Central memory CD4-positive, alpha-beta T cell (primary cell): Measurements from ENCODE around the gene CADM1.

ENCODE experiments used
- DNase-seq: peaks from one replicate; pipeline ENCODE4 v3.0.0; 2022

The CADM1 gene

DNA sequence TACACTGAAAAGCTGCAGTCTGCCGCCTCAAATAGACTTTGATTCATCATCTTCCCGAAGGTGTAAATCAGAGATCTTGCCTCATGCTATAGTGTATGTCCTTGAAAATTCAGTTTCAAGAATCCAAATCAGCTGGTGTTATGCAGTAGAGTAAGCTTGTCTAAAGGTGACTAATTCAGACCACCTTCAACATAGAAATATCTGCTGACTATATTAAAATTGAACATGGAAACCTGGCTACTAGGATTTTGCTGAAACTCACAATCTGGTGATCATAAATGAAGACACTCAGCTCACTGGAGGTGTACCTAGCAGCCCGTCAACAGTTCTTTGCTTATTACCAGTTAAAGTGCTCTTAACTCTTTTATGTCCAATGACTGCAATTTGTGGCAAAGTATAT is 266.6 kb downstream of the CADM1 start:
- DNase-seq, result no peak

DNA sequence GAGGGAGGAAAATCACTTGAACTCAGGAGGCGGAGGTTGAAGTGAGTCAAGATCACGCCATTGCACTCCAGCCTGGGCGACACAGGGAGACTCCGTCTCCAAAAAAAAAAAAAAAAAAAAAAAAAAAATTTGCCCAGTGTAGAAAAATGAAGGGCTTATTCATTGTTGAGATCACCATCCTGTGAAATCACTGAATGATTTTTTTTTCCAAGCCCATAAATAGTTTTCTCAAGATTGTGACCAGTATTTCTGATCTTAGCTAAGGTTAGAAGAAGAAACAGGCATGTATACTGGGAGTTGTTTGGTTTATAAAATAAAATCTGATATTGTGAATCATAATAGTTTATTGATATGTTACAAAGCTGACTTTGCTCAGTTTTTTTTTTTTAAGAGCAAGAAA is 269.4 kb downstream of the CADM1 start:
- DNase-seq, result no peak

- no peak for DNase-seq
Observed at GRCh38 chr11:115226556-115226955, 277.7 kb downstream of the CADM1 start.

DNA sequence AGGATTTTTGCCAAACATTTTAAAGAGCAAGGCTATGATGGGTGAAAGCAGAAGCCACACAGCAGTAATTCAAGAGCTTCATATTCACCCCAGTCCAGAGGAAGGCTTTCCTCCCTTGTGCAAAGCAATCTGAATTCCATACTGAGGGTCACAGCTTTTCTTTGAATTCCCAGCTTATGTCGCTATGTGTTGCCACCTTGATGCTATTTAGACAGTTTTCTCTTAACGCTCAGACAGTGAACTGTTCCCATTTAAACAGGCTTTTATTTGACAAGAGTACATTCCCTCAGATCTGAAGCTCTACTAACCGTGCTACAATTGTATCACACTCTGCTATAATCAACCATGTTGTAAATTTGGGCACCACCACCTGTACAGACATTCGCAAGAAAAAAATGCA is 279.7 kb downstream of the CADM1 start:
- no peak for DNase-seq

- DNase-seq, result no peak
Observed at GRCh38 chr11:115222863-115223530, 281.2 kb downstream of the CADM1 start.

DNA sequence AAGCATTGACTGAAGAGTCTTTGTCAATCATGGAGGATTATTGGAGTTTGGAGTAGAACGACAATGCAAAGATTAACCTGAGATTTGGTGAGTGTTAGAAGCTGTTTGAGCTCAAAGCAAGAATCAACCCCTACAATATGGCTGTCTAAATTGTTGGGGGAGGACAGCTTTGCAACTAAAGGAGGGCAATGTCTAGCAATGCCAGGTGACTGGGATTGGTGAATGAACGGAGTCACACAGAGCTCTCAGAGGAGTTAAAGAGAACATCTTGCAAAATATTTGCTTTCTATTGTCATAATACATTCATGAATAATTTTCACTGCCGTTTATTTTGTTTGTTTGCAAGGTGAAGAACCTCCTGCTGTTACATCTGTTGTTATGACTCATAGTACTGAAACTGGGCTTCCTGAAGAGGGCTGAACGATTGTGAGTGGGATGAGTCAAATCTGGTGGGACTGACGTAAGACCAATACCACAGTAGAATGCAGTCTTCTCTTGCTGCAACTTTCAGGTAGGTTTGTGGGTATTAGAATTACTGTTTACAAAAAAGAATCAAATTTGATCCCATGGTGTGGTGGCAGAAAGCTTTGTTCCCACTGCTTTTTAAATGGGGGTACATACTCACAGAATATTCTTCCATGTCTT is 281.9 kb downstream of the CADM1 start:
- DNase-seq, result no peak

DNA sequence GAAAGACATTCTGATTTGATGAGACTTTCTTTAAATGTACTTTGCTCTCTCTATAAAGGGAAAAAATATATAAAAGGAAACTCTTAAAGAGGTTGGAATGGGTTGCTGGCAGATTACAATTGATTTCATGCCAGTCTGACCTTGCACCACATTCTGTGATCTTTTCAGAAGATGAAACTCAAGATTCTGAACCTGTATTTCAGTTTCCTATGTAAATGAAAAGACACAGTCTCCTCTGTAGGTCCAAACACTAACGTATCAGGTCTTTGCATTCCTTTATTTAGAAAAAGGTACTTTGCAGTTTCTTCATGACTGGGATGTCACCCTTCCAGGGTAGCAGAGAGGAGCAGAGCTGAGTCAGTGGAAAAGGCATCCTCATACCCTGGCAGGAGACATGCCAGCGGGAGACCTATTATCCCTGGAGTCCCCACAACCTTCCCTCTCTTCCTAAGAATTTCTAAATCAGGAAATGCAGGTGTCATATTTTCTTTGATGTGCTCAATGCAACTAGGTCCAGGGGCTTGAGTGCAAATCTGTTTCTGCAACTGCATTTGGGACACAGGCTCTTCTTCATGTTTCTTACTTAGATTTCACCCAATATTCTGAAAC is 282.6 kb downstream of the CADM1 start:
- DNase-seq, result no peak

DNA sequence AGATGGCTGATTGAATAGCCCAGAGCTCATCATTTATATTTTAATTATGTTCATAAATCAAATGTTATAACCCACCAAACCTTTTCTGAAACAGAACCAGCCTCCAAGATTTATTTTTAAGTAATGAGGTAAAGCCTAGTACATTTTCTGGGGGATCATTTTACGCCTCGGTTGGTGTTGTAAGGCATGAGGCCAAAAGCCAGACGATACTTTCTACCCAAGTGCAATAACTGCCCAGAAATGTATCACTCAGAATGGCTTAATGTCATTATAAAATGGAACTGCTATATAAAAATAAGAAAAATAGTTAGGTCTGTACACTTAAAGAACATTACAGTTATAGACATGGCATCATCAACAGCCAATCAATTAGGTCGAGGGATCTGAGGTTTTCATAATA is 283.3 kb downstream of the CADM1 start:
- DNase-seq, result no peak

GRCh38 chr11:115220423-115220822 is 283.8 kb downstream of the CADM1 start:
- no peak for DNase-seq

DNA sequence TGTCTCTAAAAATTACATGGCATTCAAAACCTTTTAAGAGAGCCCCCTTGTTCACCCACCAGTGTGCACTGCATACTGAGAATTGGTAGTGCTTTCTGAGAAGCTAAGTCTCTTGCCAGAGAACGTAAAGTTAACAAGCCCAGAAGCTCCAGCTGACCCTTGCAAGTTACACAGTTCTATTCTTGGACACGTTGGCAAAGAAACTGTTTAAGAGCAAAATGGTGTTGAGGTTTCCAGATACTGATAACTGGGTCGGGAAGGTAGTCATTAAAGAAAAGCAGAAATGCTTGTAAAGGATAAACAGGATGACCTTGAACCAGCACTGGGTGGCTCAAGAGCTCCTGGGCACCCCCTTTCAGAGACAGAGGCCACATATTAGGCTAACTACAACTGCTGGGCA is 284.8 kb downstream of the CADM1 start:
- DNase-seq, result no peak

GRCh38 chr11:115217726-115218311 is 286.4 kb downstream of the CADM1 start:
- no peak for DNase-seq

DNA sequence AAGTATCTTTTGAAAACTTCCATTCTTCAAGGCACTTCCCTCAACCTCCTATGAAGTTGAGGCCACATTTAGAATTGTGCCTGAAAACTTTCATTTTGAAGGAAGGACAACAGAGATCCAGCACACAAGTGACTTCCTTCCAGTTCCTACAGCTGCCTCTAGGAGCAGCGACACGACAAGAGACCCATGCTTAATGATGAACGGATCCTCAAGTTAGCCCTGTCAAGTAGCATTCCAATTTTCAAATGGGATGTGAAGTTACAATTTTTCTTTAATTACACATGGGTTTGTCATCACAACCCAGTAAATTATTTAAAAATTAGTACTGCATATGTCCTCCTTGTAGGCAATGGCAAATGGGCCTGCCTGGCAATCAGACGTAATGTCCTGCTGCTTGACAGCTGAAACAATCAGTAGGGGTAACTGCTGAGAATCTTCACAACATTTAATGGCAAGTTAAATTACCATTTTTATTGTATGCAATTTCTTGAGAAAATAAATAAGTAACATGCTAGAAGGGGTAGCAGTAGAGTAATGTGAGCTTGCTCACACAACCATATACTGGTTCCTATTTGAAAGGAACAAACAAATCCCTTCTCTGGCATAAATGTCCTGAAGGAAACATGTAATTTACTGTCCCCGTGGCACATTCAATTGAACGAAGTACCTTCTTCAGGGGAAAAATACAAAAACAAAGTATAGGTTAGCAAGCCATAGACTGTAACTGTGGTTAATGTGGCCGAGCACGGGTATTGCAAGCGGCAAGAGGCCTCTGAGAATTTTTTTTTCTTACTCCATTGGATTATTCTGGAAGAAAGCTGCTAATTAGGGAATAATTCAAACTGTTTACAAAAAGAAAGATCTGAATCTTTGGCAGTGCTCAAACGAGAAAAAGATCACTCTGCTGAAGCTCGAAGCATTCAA is 288.3 kb downstream of the CADM1 start:
- no peak for DNase-seq

DNA sequence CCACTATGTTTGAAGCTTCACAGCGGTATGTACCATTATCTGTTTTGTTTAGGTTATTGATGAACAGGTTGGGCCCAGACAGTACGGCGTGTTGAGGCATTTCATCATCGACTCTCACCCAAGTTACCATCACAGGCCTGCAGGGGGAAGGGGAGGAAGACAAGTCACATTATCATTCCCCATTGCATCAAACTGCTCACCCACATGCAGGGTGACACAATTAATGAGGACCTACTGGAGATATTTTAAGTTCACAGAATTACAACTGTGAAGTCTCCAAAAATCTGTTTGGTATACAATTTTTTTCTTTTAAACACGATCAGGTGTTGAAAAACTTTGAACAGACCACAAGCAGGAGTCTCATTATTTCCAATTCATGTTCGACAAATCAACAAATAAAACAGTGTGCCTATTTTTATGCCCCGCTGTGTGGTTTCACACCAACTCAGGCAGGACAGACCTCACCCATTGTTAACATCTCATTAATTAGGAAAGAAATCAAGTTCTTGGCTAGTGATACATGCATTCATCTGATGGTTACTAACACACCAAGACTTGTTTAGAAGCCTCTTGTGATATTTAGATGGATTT is 289.5 kb downstream of the CADM1 start:
- no peak for DNase-seq

GRCh38 chr11:115213007-115213406 is 291.2 kb downstream of the CADM1 start:
- no peak for DNase-seq

- DNase-seq, result no peak
Observed at GRCh38 chr11:115208808-115209259, 295.4 kb downstream of the CADM1 start.

GRCh38 chr11:115207916-115208315 is 296.3 kb downstream of the CADM1 start:
- no peak for DNase-seq

DNA sequence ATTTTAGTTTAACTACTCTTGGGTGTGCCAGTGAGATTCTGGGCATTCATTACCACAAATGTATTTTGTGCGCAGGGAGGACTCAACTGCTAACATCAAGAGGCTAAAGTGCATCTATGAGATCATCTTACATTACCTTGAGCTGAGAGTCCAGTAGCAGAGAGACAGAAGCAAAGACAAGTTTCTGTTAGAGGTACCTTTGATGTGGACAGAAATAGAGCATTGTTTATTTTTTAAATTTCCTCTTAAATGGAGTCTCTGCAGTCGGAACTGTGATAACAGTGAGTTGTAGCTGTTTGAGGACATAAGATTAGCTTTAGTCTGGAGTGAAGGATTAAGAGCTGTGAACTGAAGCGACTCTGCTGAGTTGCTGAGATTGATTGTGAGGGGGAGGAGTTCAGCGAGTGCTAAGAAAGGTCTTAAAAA is 297.0 kb downstream of the CADM1 start:
- no peak for DNase-seq

- DNase-seq, result no peak
Observed at GRCh38 chr11:115206365-115207022, 297.7 kb downstream of the CADM1 start.

DNA sequence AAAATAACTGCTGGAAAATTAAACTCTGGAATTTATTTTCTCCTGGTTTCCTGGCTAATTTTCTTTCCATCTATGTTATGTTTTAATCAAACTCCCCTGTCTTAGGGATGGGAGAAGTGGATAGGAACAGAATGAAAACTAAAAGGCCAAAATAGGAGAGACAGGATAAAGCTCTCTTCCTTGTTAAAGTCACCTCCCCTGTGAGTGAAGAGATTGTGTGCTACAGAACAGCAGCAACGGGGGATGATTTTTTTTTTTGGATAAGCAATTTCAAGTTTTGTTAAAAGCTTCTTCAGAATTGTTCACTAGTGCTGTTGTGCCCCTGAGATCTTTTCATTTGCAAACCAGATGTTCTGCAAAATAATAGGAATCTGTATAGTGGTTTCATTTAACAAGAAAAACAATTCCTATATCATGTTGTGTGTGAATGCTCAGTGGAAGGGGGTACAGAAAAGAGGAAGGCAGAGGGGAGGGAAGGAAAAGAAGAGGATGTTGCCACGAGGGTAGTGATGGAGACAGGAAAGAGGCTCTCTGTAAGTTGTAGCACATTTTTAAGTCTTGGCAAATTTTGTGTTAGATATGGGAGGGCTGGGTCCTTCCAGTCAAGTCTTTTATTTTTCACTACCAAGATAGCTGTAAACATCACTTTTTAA is 301.2 kb downstream of the CADM1 start:
- DNase-seq, result no peak

- no peak for DNase-seq
Observed at GRCh38 chr11:115202074-115202473, 302.1 kb downstream of the CADM1 start.

- DNase-seq, result no peak
Observed at GRCh38 chr11:115201111-115201792, 303.0 kb downstream of the CADM1 start.
